Kidney (tissue), 14 donors: ENCODE results near the gene RAD51B. TPM values are rescaled to one million over a fixed set of nuclear protein-coding genes. Genes with fewer than 3 reads are reported as not detected.
"Not testable (repeated sequence)": the region's sequence is repeated elsewhere in the genome, so short reads cannot be mapped to it uniquely, and the experiment has no call there.

ENCODE experiments used
- DNase-seq, 5 donors: peaks; one replicate each; pipeline ENCODE4 v3.0.0-alpha.2; 2013 to 2020
- FAIRE-seq: peaks from 2 replicates; lab custom pipeline; 2012; peaks lifted over from hg19 to GRCh38; lab: Jason Lieb, UNC
- H3K27ac ChIP-seq, 2 donors: one replicate each; pipeline ENCODE4 v1.7.0; 2013; ENCODE audit warnings: low read depth in 2 of 2, low read length in 2 of 2, inconsistent platforms in 1 of 2
- H3K27me3 ChIP-seq: one replicate; pipeline ENCODE4 v1.7.1; 2013; ENCODE audit warnings: low read length, inconsistent platforms; ENCODE audit not compliant: control insufficient read depth, insufficient read depth
- H3K36me3 ChIP-seq, 3 donors: one replicate each; pipeline versions ENCODE4 v1.7.0 to v1.7.1; 2013; ENCODE audit warnings: low read length in 3 of 3, control low read depth in 1 of 3, inconsistent platforms in 1 of 3; ENCODE audit not compliant: insufficient read depth in 3 of 3, control insufficient read depth in 2 of 3
- H3K4me1 ChIP-seq, 3 donors: one replicate each; pipeline versions ENCODE4 v1.7.0 to v1.7.1; 2013; ENCODE audit warnings: low read length in 3 of 3, inconsistent platforms in 1 of 3, low read depth in 1 of 3; ENCODE audit not compliant: control insufficient read depth in 2 of 3, insufficient read depth in 2 of 3
- H3K4me3 ChIP-seq, 3 donors: one replicate each; pipeline versions ENCODE4 v1.7.0 to v1.8.1; 2013; ENCODE audit warnings: low read length in 3 of 3, control low read depth in 1 of 3, inconsistent platforms in 1 of 3
- H3K9ac ChIP-seq, 3 donors: one replicate each; pipeline versions ENCODE4 v1.7.0 to v1.7.1; 2013; ENCODE audit warnings: low read length in 3 of 3, control low read depth in 1 of 3, inconsistent platforms in 1 of 3
- H3K9me3 ChIP-seq, 3 donors: one replicate each; pipeline versions ENCODE4 v1.7.0 to v1.7.1; 2013; ENCODE audit warnings: low read length in 3 of 3, control low read depth in 1 of 3, inconsistent platforms in 1 of 3; ENCODE audit not compliant: control insufficient read depth in 2 of 3, insufficient read depth in 1 of 3
- CTCF ChIP-seq: IDR thresholded peaks from 3 replicates; pipeline ENCODE4 v1.5.1; 2012; ENCODE audit warnings: mild to moderate bottlenecking, moderate library complexity, borderline replicate concordance; ENCODE audit not compliant: insufficient read depth; ENCODE audit errors: extremely low read depth
- intact Hi-C: fragments of 100-400 bp; cut with DNase I; formaldehyde crosslinking; loops from one replicate; pipeline ENCODE4 v1.11.1; 2022
- polyA plus RNA-seq: library from polyadenylated mRNA; stranded (reverse); fragments of 350-450 nt; fragmentation: Illumina TruSeq; extraction: RNeasy Lipid Tissue Mini Kit (QIAGEN cat#74804); gene quantifications from one replicate; pipeline ENCODE4 v1.2.3, GENCODE V29; 2014; ENCODE audit warnings: low read depth, low replicate concordance; ENCODE audit not compliant: insufficient read depth
- total RNA-seq: library from RNA; stranded (reverse); fragmentation: NEBNext Ultra II Directional; extraction: Animal tissue kit (Norgen Biotek cat#: 25700); gene quantifications from one replicate; pipeline ENCODE4 v1.2.1, GENCODE V29; 2021
- donor health status: control.
- donor health status: control.
- donor health status: control.
- donor health status: control.
- donor health status: control.
- donor health status: DM: yes; HTN: yes; CAD: no.
- donor health status: Normal renal cell carcinoma (clear cell type).

The RAD51B gene
- total and polyA plus RNA-seq, 2 donors from 2014 or later = 6.9 to 18.0 TPM

DNA sequence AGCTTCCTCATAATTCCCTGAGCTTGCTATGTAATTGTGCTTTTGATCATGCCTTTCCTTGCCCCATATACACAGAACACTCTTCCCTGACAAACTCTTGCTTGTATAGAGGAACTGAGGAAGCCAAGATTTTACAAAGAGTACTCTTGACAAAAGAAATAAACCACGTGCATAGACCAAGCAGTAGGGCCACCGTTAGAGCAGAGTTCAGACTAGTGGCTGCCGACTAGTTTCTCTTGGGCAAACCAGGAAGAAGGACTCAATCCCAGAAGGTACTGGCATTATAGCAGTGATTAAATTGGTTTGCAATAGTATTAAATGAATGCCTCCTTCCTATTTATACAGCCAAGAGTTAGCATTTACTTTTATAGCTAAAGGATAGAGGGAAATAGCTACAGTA, 146.1 kb downstream of the RAD51B start:
- Histone ChIP-seq H3K27ac (no peak overlapping the region), H3K27me3 (no peaks in the 10 kb centered on the region), H3K9ac (no peak overlapping the region), H3K4me1 (peaks cover 0 to 2% (median 0%) of the 10 kb centered on the region in 3 donors), H3K36me3 (no peaks in the 10 kb centered on the region), H3K4me3 (no peak overlapping the region), H3K9me3 (no peaks in the 10 kb centered on the region)
- no peak for FAIRE-seq
- intact Hi-C loops = no loop called here
- TF ChIP-seq CTCF = no peak
- no peak for DNase-seq

DNA sequence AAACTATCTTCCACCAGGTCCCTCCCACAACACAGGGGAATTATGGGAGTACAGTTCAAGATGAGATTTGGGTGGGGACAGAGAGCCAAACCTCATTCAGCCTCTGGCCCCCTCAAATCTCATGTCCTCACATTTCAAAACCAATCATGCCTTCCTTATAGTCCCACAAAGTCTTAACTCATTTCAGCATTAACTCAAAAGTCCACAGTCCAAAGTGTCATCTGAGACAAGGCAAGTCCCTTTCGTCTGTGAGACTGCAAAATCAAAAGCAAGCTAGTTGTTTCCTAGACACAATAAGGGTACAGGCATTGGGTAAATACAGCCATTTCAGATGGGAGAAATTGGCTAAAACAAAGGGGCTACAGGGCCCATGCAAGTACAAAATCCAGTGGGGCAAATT, 147.6 kb downstream of the RAD51B start:
- TF ChIP-seq CTCF = no peak
- Histone ChIP-seq H3K36me3 (no peaks in the 10 kb centered on the region), H3K27me3 (no peaks in the 10 kb centered on the region), H3K4me1 (peaks cover 0 to 2% (median 0%) of the 10 kb centered on the region in 3 donors), H3K9ac (no peak overlapping the region), H3K27ac (no peak overlapping the region), H3K9me3 (no peaks in the 10 kb centered on the region), H3K4me3 (no peak overlapping the region)
- intact Hi-C loops = no loop called here
- FAIRE-seq (no peak), DNase-seq (no peak)

DNA sequence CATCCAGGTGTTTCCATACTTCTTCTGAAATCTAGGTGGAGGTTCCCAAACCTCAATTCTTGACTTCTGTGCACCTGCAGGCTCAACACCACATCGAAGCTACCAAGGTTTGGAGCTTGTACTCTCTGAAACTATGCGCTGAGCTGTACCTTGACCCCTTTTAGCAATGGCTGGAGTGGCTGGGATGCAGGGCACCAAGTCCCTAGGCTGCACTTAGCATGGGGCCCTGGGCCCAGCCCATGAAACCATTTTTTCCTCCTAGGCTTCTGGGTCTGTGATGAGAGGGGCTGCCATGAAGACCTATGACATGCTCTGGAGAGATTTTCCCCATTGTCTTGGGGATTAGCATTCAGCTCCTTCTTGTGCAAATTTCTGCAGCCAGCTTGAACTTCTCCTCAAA, 148.4 kb downstream of the RAD51B start:
- H3K27me3 ChIP-seq, H3K4me1 ChIP-seq, intact Hi-C loops, H3K9ac ChIP-seq, H3K27ac ChIP-seq, H3K4me3 ChIP-seq, H3K36me3 ChIP-seq, DNase-seq, FAIRE-seq, H3K9me3 ChIP-seq: not testable (repeated sequence)

GRCh38 chr14:67970923-67971322, 151.3 kb downstream of the RAD51B start:
- DNase-seq = no peak
- FAIRE-seq = no peak
- intact Hi-C loops = no loop called here

More at GRCh38 chr14:67970923-67971322, 151.3 kb downstream of the RAD51B start:
- no peak for TF ChIP-seq CTCF
- Histone ChIP-seq H3K27me3 (no peaks in the 10 kb centered on the region), H3K4me1 (no peaks in the 10 kb centered on the region), H3K36me3 (no peaks in the 10 kb centered on the region), H3K9ac (no peak overlapping the region), H3K9me3 (no peaks in the 10 kb centered on the region), H3K27ac (no peak overlapping the region), H3K4me3 (no peak overlapping the region)
